Activated T-helper 1 cell treated with anti-CD3 and anti-CD28 coated beads, Interleukin-2, amount 50 U/mL, for 16 hours (primary cell): ENCODE results near the gene JADE2.

Experiments
- DNase-seq, 2 donors: peaks; one replicate each; pipeline ENCODE4 v3.0.0-alpha.2; 2020; ENCODE audit warnings: low read depth in 1 of 2, low spot score in 1 of 2

JADE2 gene

DNA sequence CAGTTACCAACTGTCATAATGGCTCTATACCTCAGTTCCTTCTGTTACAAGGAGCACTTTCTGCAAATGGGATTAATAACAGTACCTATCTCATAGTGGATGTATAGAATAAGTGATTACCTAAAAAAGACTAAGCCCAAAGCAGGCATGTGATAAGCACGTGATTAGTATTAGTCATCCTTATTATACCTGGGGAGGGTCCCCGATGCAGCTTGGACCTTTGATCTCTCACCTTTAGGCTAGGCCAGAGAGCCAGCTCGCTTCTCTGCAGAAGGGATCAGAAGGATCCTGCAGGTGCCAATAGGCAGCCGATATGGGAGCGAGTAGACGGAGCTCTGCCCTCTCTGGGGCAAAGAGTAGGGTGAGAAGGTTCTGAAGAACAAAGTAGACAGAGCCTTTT, 4.0 kb downstream of the JADE2 start:
- DNase-seq = no peak

DNA sequence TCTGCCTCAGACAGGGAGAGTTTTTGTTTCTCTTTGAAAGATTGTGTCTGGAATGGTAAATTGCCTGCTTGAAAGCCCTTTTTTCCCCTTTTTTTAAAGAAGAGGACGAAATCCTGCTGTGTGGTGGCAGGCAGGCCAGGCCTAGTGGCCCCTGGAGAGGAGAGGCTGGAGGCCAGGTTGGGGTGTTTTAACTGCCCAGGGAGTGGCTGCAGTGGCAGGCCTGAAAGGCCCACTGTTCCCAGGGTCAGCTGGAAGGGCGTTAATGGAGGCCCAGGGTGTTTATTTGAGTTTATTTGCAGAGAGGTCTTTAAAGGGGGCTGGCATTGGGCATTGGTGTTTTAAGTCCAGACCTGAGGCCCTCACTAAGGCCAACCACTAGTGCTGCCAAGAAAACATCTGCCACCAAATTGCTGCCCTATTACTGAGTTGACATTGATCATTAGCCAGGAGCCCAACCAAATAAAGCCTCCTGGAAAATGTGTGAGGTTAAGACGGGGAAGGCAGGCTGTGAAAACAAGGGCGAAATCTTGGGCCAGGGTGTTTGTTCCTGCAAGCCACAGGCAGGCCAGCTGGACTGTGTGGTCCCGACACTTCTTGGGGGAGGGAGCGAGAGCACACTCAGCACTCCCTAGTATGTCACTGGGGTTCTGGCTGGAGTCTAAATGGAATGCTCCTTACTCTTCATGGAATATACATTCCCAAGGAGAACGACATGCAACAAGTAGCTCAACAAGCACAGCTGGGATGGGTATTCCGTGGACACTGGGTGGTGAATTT, 5.0 kb downstream of the JADE2 start:
- no peak for DNase-seq

DNA sequence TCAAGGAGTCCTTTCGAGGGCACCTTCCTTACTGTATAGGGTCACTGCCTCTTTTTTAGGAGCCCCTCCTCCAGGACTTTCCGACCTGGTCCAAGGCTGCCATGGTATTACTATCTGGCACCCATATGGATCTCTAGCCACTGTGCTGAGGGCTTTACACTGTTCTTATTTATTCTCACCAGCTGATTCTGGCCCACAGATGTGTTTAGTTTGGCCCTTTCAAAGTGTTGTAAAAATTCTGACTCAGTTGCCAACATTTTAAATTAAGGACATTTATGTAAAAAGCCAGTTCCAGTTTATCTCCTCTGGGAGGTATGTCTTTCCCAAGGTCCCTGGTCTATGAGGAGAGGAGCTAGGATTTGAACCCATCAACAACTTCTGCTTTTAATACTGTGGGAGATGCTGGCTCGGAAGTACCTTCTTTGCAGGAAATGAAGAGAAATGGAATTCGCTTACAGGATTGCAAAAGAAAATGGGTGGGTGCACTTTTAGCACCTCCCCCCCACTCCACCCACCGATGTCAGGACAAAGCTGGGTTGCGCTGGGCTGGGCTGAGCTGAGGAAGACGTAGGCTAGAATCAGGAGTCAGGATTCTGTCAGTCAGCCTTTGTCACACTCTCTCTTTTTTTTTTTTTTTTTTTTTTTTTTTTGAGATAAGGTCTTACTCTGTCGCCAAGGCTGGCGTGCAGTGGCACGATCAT, 7.8 kb downstream of the JADE2 start:
- no peak for DNase-seq

DNA sequence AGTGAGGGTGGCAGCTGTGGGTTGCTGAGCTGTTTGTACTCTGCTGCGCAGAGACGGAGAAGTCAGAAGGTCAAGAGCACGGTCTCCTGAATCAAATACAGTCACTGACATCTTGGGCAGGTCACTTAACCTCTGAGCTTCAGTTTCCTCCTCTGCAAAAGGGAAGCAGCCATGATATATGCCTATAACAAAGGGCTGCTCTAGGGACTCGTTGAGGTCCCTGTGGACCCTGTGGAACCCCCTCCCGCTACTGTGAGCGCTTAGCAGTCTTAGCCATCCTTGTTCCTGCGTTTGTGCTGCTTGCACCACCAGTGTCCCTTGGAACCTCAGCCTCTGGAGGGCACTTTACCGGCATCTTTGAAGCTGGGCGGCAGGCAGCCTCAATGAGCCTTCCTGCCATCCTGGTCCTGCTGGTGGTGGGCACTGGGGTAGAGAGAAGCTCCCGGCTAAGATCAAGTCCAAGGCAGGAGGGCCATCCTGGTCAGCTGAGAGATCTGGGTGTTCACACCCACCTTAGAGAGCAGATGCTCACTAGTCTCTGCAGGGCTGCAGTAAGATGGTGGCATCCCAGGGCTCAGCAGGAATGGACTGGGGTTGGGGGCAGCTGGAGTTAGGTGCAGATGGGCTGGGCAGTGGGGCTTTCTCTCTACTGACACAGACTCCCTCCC, 8.7 kb downstream of the JADE2 start:
- no peak for DNase-seq

GRCh38 chr5:134534726-134535110, 9.2 kb downstream of the JADE2 start:
- no peak for DNase-seq

- DNase-seq = no peak
These were observed 11.4 kb downstream of the JADE2 start for GRCh38 chr5:134536876-134537275.

GRCh38 chr5:134537297-134537696, 11.8 kb downstream of the JADE2 start:
- DNase-seq = no peak

GRCh38 chr5:134538296-134538695, 12.8 kb downstream of the JADE2 start:
- DNase-seq = no peak

- no peak for DNase-seq
These were observed 14.3 kb downstream of the JADE2 start for GRCh38 chr5:134539732-134540131.

GRCh38 chr5:134540747-134541733, 15.6 kb downstream of the JADE2 start:
- no peak for DNase-seq

- DNase-seq = no peak
These were observed 16.4 kb downstream of the JADE2 start for GRCh38 chr5:134541736-134542376.

GRCh38 chr5:134543820-134544614, 18.5 kb downstream of the JADE2 start:
- DNase-seq = peak in 1 of 2 donors; percentile 10

DNA sequence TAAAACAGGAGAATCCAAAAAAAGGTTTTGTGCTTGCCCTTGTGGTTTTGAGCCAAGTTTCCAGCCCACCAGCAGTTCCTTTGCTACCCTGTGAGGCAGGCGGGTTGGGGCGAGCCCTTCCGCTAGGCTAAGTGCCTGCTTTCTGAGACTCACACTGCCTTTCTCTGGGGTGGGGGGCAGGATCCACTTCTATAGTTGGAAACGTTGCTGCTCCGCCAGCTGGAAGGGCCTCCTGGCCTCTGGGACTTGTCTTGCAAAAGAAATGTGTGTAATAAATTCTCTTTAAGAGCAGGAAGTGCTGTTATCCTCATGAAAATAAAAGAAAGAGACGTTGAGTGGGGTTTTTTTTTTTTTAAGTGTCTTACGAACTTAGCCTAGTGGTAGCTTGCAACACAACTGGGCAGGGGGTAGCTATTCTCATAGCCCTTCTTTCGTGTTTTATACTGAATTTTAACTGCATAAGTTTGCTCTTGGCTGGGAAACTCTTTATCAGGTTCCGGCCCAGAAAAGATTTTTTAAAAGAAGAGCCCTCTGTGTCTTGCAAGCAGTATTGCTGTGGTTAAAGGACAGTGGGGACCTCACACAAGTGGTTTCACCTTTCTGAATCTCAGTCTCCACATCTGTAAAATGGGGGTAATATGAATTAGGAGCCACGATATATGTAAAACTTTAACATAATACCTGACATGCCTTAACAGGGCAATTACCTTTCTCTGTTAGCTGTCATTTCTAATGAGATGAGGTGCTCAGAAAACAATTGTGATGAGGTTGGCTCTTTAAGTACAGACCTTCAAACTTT, 19.8 kb downstream of the JADE2 start:
- no peak for DNase-seq

GRCh38 chr5:134547066-134547465, 21.6 kb downstream of the JADE2 start:
- DNase-seq = no peak

- no peak for DNase-seq
These were observed 22.1 kb downstream of the JADE2 start for GRCh38 chr5:134547579-134547978.

- DNase-seq = no peak
These were observed 22.7 kb downstream of the JADE2 start for GRCh38 chr5:134547999-134548658.

DNA sequence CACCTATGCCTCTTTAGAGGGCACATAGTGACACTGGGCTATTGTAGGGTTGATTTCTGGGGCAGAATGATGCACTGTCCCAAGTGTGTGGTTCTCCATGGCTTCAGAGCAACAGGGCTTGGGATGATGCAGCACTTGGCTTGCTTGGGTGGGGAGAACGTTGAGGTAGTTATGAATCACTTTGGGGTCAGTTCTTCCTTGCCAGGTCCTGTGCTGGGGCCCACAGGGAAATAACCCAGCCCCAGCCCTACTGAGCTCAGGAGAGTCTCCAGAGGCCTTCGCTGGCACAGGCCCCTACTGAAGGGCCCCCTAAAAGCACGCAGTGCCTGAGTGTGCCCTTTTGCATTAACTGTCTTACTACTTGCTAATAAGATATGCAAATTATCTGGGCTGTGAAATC, 24.2 kb downstream of the JADE2 start:
- DNase-seq = no peak
